Left renal pelvis (tissue), 4 donors: ENCODE results near the gene FAM83F. TPM values are rescaled to one million over a fixed set of nuclear protein-coding genes. Genes with fewer than 3 reads are reported as not detected.

Source experiments
- DNase-seq, 4 donors: peaks; one replicate each; pipeline ENCODE4 v3.0.0-alpha.2; 2013; ENCODE audit warnings: low read depth in 4 of 4, low spot score in 3 of 4
- polyA plus RNA-seq, 4 donors: library from polyadenylated mRNA; unstranded; fragments of 120-200 nt; gene quantifications; one replicate each; pipeline ENCODE4 v1.2.1, GENCODE V29; 2013; ENCODE audit not compliant: insufficient read length in 4 of 4

The FAM83F gene
- polyA plus RNA-seq, 4 donors: 0.53 to 3.6 (median 1.9) TPM

DNA sequence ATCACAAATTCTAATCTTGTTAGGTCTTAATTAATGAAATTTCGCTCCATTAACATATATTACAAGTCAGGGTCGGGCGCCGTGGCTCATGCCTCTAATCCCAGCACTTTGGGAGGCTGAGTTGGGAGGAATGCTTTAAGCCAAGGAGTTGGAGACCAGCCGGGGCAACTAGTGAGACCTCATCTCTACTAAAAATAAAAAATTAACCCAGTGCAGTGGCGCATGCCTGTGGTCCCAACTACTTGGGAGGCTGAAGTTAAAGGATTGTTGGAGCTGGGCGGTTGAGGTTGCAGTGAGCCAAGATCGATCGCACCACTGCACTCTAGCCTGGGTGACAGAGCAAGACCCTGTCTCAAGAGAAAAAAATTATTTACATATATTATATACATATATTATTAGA, 32.7 kb upstream of the FAM83F start:
- no peak for DNase-seq

- DNase-seq: no peak
These were observed 29.0 kb upstream of the FAM83F start for GRCh38 chr22:39965748-39966147.

DNA sequence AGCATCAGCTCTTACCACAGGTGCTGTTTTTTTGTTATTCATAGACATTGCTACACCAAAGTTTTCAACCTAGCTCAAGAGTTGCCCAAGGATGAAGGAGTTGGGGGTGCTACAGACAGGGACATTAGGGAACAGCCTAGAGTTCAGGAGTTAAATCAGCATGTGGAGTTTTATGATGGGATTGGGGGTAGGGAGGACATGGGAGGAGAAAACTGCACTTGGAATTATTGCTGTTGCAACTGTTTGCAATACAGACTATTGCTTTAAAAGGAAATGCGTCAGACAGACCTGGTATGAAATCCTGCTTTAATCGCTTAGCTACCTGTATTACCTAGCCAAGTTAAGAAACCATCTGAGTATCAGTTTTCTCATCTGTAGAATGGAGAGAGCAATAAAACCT, 28.3 kb upstream of the FAM83F start:
- no peak for DNase-seq

- no peak for DNase-seq
These were observed 27.5 kb upstream of the FAM83F start for GRCh38 chr22:39967103-39967829.

DNA sequence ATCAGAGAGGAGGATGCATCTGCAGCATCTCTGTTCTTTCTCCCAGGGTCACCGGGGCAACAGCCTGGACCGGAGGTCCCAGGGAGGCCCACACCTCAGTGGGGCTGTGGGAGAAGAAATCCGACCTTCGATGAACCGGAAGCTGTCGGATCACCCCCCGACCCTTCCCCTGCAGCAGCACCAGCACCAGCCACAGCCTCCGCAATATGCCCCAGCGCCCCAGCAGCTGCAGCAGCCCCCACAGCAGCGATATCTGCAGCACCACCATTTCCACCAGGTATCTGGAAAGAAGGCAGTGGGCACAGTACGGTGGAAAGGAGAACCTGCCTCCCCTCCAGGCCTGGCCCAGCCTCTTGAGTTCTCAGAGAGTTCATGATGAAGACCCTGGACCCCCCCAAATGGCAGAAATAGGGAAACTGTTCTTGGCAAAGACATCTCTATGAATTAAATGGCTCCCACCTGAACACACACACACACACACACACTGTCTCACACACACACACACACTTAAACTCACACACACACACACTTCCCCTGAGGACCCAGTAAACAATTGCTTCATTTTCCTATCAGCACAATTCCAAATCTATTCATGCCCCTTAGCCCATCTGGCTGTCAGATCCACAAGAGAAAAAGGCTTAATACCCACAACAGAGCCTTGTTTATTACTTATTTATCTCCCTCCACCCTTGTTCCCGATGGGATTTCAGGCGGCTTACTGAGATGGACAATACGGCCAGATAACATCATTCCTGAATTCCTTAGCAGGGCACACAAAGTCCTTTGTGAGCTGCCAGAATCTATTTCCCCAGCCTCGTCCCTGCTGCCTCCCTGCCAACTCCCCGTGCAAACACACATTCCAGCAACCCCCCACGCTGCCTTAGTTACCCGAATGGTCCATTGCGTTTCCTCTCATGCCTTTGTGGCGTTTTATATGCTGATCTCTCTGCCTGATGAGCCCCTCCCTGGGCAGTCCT, 26.5 kb upstream of the FAM83F start:
- no peak for DNase-seq

- no peak for DNase-seq
These were observed 24.0 kb upstream of the FAM83F start for GRCh38 chr22:39970742-39971141.

GRCh38 chr22:39972641-39973040, 22.1 kb upstream of the FAM83F start:
- DNase-seq: no peak

DNA sequence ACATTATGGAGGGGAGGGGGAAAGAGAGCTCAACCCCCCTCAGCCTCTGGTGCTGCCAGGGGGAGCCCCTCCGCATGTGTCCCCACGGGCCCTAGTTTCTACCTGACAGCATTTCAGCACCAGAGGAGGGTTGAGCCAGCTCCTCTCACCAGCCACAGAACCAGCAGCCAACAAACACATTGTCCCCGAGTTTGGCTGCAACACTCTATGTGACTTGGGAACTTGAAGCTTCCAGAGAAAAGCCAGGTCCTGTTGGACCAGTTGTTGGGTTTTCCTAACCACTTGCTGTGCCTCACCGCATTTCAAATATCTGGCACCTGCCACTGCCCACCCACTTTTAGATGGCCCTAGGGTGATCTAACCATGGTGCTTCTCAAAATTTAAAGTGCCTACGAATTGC, 21.1 kb upstream of the FAM83F start:
- no peak for DNase-seq

DNA sequence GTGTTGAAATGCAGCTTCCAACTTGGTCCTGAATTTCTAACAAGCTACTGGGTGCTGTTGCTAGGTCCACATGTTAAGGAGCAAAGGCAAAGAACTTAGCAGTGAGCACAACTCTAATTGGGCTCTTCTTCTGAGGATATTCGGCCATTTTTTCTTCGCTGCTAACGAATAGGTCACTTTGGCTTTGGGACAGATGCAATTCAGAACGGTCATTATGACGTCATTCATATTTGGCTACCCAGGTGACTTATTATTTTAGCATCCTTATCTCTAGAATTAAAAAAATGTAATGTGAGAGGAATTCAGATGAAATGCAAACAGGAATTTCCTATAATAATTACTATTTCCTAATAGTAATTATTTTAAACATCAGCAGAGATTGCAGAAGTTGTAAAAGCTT, 20.7 kb upstream of the FAM83F start:
- no peak for DNase-seq

DNA sequence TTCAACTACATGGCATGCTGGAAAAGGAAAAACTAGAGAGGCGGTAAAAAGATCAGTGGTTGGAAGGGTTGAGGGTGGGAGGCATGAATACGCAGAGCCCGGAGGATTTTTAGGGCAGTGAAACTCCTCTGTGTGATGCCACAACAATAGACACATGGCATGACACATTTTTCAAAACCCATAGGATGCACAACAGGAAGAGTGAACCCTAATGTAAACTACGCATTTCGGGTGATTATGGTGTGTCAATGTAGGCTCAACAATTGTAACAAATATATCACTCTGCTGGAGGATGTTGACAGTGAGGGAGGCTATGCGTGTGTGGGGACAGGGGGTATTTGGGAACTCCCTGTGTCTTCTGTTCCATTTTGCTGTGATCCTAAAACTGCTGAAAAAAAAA, 15.7 kb upstream of the FAM83F start:
- DNase-seq: no peak

- DNase-seq: no peak
These were observed 15.3 kb upstream of the FAM83F start for GRCh38 chr22:39979458-39979857.

- DNase-seq: no peak
These were observed 14.2 kb upstream of the FAM83F start for GRCh38 chr22:39980596-39980995.

- no peak for DNase-seq
These were observed 11.4 kb upstream of the FAM83F start for GRCh38 chr22:39983346-39983745.

DNA sequence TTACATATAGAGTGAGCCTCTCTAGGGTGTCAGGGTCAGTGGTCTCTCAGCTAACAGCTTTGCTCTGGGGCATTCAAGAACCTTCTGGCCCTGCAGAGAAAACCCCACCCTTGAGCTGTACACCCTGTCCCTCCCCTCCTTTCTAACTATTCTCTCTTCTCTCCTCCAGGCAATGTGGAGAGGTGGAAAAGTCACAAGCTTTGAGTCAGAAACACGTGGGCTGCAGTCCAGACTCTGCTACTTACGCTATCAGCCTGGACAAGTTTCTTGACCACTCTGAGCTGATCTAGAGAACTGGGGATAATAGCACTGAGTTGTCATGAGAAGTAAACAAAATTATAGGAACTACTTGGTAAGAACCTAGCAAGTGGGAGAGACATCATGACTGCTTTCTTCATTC, 10.7 kb upstream of the FAM83F start:
- no peak for DNase-seq

DNA sequence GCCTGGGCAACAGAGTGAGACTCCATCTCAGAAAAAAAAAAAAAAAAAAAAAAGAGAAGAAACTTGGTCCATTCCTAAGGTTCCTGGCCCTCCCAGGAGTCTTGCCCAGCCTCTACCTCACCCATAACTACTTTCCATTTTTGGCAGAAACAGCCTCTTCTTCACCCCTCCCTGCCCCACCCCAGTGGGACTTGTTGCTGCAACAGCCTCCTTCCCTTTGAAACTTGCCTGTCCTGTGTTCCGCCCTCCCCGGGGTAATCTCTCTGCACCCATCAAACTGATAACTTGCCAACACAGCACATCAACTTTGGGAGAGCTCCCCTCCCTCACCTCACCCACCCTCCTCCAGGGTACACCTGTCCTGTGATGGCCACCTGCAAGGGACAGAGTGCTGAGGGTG, 10.0 kb upstream of the FAM83F start:
- DNase-seq: no peak

DNA sequence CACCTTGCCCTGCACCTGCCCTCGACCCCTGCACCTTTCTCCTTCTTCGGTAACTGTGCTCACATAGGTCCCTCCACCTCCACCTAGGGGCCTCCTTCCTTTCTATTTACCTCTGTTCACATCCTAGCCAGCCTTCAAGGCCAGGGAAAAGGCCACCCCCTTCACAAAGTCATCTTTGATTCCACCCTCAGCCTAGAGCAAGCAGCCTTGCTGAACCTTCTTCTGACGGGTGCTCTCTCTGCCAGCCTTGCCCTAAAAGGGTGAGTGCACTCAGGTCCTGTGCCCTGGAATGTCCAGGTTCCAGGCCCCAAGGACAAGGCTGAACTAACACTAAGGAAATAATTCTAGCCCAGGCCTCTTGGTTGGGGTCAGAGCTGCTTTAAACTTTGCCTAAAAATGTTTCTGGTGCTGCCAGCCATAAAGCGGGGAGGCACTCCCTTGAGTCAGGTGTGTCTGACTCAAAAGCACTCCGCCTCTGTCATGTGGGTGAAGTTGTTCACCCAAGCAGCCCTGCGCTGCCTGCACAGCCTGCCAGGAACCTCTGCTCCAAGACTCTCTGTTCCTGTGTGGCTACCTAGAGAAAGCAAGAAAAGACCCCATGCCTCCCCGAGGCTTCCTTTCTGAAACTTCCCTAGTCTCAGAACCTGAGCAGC, 9.2 kb upstream of the FAM83F start:
- DNase-seq: no peak

- DNase-seq: no peak
These were observed 6.2 kb upstream of the FAM83F start for GRCh38 chr22:39988386-39989114.

GRCh38 chr22:39989633-39990032, 5.1 kb upstream of the FAM83F start:
- no peak for DNase-seq

GRCh38 chr22:39990686-39991085, 4.1 kb upstream of the FAM83F start:
- no peak for DNase-seq

- DNase-seq: no peak
These were observed 3.4 kb upstream of the FAM83F start for GRCh38 chr22:39991159-39991860.
